Stimulated activated CD8-positive, alpha-beta memory T cell treated with anti-CD3 and anti-CD28 coated beads, Interleukin-7, amount 100 ng/mL, for 24 hours (primary cell): ENCODE measurements around the gene BMPR1A.
"Not testable (repeated sequence)": the region's sequence is repeated elsewhere in the genome, so short reads cannot be mapped to it uniquely, and the experiment has no call there.

Experiments
- DNase-seq: peaks from one replicate; pipeline ENCODE4 v3.0.0-alpha.2; 2020; ENCODE audit warnings: low read depth

The BMPR1A gene

DNA sequence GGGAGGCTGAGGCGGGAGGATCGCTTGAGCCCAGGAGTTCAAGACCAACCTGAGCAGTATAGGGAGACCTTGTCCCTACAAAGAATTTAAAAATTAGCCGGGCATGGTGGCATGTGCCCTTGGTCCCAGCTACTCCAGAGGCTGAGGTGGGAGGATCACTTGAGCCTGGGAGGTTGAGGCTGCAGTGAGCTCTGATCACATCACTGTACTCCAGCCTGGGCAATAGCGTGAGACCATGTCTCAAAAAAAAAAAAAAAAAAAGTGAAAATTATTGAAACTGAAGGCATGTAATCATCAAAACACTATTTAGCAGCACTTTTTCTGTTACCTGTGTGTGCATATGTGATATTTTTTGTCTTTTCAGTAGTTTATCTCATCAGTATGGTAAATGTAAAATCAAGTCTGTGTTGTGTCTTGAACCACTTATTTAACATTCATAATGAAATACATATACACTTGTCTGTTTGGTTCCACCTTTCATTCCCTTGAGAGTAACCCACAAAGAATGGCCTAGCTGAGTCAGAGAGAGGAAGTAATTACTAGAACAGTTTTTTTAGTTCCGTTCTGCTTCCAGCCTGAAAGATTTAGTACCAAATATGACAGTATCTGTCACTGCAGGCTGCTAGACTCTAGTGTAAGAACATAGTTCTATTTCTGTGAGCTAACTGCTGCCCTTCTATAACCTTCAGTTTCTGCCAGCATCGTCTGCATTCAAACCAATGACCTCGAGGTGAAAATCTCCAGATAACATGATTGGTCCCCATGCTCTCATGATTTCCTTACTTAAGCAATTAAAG lies 132.4 kb downstream of the BMPR1A start:
- DNase-seq: no peak

- no peak for DNase-seq
Observed at GRCh38 chr10:86889997-86890396, 133.6 kb downstream of the BMPR1A start.

- DNase-seq: no peak
Observed at GRCh38 chr10:86898511-86898910, 142.1 kb downstream of the BMPR1A start.

- no peak for DNase-seq
Observed at GRCh38 chr10:86899132-86899531, 142.7 kb downstream of the BMPR1A start.

- no peak for DNase-seq
Observed at GRCh38 chr10:86899670-86900276, 143.4 kb downstream of the BMPR1A start.

DNA sequence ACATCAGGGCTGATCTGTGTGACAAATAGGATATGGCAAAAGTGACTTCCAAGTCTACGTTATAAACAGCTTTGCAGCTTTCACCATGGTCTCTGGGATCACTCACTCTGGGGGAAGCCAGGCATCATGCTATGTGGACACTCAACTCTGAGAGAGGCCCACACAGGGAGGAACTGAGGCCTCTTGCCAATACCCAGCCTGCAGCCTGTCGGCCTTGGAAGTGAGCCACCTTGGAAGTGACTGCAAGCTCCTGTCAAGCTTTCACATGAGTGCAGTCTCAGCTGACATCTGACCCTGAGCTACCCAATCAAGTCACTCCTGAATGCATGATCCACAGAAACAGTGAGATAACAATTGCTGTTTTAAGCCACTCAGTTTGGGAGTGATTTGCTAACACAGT lies 144.5 kb downstream of the BMPR1A start:
- DNase-seq: no peak

GRCh38 chr10:86904600-86904999 lies 148.2 kb downstream of the BMPR1A start:
- DNase-seq: no peak

- no peak for DNase-seq
Observed at GRCh38 chr10:86905429-86905828, 149.0 kb downstream of the BMPR1A start.

DNA sequence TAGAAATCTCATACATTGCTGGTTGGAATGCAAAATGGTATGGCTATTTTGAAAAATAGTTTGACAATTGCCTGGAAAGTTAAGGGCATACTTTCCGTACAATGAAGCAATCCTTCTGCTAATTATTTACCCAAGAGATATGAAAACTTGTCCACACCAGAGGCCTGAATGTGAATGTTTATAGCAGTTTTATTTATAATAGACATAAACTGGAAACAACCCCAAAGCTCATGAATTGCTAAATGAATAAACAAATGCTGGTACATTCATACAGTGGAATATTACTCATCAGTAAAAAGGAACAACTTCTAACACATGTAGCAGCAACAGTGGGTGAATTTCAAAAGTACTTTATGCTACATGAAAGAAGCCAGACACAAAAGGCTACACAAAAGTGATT lies 158.3 kb downstream of the BMPR1A start:
- DNase-seq: no peak

DNA sequence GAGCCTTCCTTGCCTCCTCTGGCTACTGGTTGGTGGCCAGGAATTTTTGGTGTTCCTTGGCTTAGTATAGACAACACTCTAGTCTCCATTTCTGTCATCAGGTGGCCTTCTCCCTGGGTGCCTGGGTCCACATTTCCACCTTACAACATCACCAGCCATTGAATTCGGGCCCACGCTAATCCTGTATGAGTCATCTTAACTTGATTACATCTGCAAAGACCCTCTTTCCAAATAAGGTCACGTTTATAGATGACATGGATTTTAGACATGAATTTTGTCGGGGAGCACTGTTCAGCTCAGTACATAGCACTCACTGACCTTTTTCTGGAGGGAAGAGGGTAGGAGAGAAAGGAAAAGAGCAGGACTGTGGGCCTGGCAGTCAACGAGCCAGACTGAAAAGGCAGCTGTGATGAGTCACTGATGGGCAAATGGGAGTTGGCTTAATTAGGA lies 161.6 kb downstream of the BMPR1A start:
- no peak for DNase-seq

GRCh38 chr10:86922553-86922961 lies 166.1 kb downstream of the BMPR1A start:
- no peak for DNase-seq

GRCh38 chr10:86929468-86930380 lies 173.3 kb downstream of the BMPR1A start:
- DNase-seq: no peak

DNA sequence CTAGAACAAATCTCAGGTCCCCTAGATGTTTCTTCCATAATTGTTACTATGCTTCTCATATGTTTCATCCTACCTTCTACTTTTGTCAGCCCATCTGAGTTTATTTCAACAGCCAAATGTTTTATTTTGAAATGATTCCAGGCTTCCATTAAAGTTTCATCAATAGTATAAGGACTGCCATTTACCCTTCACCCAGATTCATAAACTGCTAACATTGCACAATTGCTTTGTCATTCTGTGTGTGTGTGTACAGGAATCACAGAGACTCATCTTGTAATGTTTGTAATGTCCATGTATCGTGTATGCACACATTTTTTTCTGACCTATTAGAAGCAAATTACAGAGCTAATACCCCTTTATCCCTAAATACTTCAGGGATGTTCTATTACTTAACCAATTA lies 175.5 kb downstream of the BMPR1A start:
- no peak for DNase-seq

- no peak for DNase-seq
Observed at GRCh38 chr10:86932674-86933073, 176.3 kb downstream of the BMPR1A start.

DNA sequence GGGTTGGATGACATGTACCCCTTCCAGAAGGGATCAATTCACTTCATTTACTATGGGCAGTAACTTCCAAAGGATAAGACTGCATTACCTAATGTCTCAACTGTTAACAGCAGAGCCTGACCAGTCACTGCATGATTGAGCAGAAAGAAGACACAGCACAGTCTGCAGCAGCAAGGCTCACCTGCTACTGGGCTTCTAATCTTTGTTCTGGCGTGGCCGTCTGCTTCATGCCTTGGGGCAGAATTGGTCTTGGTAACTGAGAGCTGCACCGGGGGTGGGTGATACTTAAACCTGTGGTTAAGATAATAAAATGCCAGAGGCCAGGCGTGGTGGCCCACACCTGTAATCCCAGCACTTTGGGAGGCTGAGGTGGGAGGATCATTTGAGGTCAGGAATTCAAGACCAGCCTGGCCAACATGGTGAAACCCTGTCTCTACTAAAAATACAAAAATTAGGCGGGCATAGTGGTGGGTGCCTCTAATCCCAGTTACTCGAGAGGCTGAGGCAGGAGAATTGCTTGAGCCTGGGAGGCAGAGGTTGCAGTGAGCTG lies 177.8 kb downstream of the BMPR1A start:
- DNase-seq: not testable (repeated sequence)

DNA sequence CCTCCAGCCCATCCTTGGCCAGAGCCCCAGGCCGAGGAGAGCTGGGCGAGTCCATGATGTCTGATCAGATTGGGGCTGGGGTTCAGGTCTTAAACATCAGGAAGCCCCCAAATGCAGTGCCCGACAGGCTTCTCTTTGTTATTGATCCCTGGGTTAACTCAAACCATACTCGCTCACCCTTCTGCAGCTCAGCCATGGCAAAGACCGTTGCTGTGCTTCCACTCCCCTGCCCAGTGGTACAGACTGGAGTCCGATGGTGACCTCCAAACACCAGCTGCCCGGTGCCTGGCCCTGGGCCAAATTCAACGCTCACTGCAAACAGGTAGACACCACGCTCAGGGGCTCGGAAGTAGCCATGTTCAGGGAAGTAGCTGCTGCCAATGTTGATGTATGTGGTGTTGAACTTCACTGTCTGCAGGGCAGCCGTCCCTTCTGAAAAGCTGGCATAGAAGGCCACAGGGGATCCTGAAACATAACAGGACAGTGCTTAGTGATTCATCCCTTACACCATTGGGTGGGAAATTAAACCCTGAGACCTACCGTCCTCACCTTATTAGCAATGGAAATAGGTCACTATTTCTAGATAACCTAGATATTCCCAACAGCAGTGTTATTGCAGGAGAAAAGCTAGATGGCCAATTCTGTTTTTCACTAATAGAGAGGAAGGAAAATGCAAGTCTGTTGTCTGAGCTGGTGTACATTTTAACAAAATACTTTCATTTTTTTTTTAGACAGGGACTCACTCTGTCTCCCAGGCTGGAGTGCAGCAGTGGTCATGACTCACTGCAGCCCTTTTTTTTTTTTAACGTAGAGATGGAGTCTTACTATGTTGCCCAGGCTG lies 180.5 kb downstream of the BMPR1A start:
- no peak for DNase-seq

DNA sequence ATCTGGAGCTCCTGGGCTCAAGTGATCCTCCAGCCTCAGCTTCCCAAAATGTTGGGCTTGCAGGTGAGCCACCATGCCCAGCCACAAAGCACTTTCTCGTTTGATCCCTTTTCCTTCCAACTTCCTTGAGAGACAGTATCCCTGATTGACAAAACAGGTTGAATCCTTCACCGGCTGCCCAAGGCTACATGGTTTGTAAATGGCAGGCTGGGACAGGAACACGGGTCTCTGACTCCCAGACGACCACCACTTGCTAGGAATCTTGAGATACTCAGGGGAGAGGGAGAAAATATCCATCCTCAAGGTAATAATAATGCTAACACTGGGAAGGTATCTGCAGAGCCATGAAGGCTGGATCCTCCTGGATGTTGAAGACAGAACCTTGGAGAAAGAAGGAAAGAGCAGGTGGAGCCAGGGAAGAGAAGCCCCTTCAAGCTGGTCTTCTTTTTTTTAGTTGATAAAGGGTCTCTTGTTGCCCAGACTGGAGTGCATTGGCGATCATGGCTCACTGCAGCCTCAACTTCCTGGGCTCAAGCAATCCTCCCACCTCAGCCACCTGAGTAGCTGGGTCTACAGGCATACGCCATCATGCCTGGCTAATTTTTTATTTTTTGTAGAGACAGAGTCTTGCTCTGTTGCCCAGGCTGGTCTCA lies 181.2 kb downstream of the BMPR1A start:
- no peak for DNase-seq

DNA sequence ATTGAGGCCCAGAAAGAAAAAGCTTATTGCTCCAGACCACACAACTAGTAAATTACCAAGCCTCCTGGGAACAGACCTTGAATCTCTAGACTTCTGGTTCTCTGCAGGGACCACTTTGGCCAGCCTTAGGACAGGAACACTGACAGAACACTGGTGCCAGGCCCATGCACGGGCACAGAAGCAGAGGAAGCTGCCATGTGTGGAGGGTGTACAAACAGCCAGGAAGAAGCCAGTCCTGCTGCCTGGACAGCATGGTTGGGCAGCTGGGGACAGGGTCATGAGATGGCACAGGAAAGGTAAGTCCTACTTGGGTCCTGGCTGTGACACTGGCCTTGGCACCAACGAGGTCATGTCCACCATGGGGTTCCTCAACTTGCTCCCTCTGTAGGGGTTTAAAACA lies 181.8 kb downstream of the BMPR1A start:
- no peak for DNase-seq

- not testable (repeated sequence) for DNase-seq
Observed at GRCh38 chr10:86940076-86940475, 183.7 kb downstream of the BMPR1A start.

DNA sequence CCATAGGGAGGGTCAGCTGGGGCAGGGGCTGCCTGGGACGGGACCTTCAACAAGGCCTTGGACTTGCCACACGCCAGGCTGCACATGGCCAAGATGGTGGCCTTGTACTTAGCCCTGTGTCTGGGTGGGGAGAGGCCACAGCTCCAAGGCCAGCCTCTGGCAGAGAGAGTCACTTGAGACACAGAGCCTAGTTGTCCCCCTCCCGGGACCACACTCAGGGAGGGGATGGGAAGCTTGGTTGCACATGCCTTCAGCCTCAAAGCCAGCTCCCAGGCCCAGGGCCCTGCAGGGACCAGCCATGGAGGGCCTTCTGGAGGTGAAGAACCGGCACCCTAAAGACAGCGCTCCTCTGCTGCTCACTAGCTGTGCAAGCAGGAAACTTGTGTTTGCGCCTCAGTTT lies 184.3 kb downstream of the BMPR1A start:
- no peak for DNase-seq

GRCh38 chr10:86941426-86941825 lies 185.0 kb downstream of the BMPR1A start:
- no peak for DNase-seq
